Natural killer cell (primary cell): ENCODE measurements around the gene NMNAT3. TPM values are rescaled to one million over a fixed set of nuclear protein-coding genes. Genes with fewer than 3 reads are reported as not detected.

ENCODE experiments used
- ATAC-seq, 3 donors: fragments of 150-1000 bp in 2 of 3; fragments of 200-7000 bp in 1 of 3; cut with Tn5 transposase; 1 replicate in 1 of 3; 2 replicates in 2 of 3; pipeline ENCODE4 v1.10.0; 2021; ENCODE audit warnings: mild to moderate bottlenecking in 2 of 3, moderate library complexity in 2 of 3
- DNase-seq, 2 donors: peaks; one replicate each; pipeline versions ENCODE4 v3.0.0 to v3.0.0-alpha.2; 2013 to 2021; ENCODE audit warnings: mixed read lengths in 1 of 2
- H3K27ac ChIP-seq: one replicate; pipeline ENCODE4 v1.5.1; 2013; ENCODE audit warnings: mild to moderate bottlenecking, low read length
- H3K27me3 ChIP-seq: one replicate; pipeline ENCODE4 v1.6.1; 2013; ENCODE audit warnings: low read length; ENCODE audit not compliant: control insufficient read depth, insufficient read depth
- H3K36me3 ChIP-seq: one replicate; pipeline ENCODE4 v1.6.1; 2013; ENCODE audit warnings: low read length; ENCODE audit not compliant: control insufficient read depth, insufficient read depth
- H3K4me1 ChIP-seq: one replicate; pipeline ENCODE4 v1.6.1; 2013; ENCODE audit warnings: low read length; ENCODE audit not compliant: control insufficient read depth, insufficient read depth
- H3K4me3 ChIP-seq: one replicate; pipeline ENCODE4 v1.5.1; 2013; ENCODE audit warnings: low read length
- H3K9me3 ChIP-seq: one replicate; pipeline ENCODE4 v1.6.1; 2013; ENCODE audit warnings: low read length; ENCODE audit not compliant: control insufficient read depth, insufficient read depth
- H3K27ac Mint-ChIP-seq, 2 donors: one replicate each; pipeline ENCODE4 v1.8.0; 2022; ENCODE audit warnings: mild to moderate bottlenecking in 2 of 2, mixed read lengths in 2 of 2, moderate library complexity in 1 of 2
- H3K27me3 Mint-ChIP-seq, 2 donors: one replicate each; pipeline ENCODE4 v1.8.0; 2022; ENCODE audit warnings: low read depth in 2 of 2, mixed read lengths in 2 of 2
- H3K36me3 Mint-ChIP-seq: one replicate; pipeline ENCODE4 v1.8.0; 2022; ENCODE audit warnings: mixed read lengths
- H3K4me1 Mint-ChIP-seq, 2 donors: one replicate each; pipeline ENCODE4 v1.8.0; 2022; ENCODE audit warnings: mixed read lengths in 2 of 2
- H3K4me3 Mint-ChIP-seq: one replicate; pipeline ENCODE4 v1.8.0; 2022; ENCODE audit warnings: mild to moderate bottlenecking, moderate library complexity, mixed read lengths
- H3K9me3 Mint-ChIP-seq, 2 donors: one replicate each; pipeline ENCODE4 v1.8.0; 2022; ENCODE audit warnings: mixed read lengths in 2 of 2
- CTCF ChIP-seq: fragments of 200-600 bp; IDR thresholded peaks from one replicate; pipeline ENCODE4 v1.8.0; 2022; ENCODE audit warnings: antibody characterized with exemption
- WGBS: methylation state at CpG from one replicate; pipeline ENCODE4 v1.1.7; 2013; ENCODE audit warnings: missing lambda C conversion rate; ENCODE audit not compliant: insufficient coverage; 5-methylcytosine and 5-hydroxymethylcytosine counted together
- intact Hi-C: fragments of 100-400 bp; cut with micrococcal nuclease; formaldehyde crosslinking; loops from one replicate; pipeline ENCODE4 v1.14.2; 2022
- total RNA-seq, 4 donors: library from RNA; stranded (reverse); fragments of 120-200 nt in 1 of 4; gene quantifications; one replicate each; pipeline versions ENCODE4 v1.2.3 to v1.2.4, GENCODE V29; 2013 to 2022

Gene NMNAT3
- total RNA-seq, 3 donors from 2014 or later (not counting 1 experiment from before 2014, with no cell fraction given) = 1.6 to 3.7 (median 2.2) TPM

- no peaks in the 10 kb centered on the region for H3K9me3 Mint-ChIP-seq
- H3K9me3 ChIP-seq = no peaks in the 10 kb centered on the region
- ATAC-seq = no peak
- WGBS = 77% methylated on average over 15 of the region's 15 CpGs
- H3K27me3 ChIP-seq = no peaks in the 10 kb centered on the region
- H3K4me3 Mint-ChIP-seq = no peak overlapping the region
- H3K4me1 Mint-ChIP-seq = no peaks in the 10 kb centered on the region
- no peak overlapping the region for H3K4me3 ChIP-seq
- H3K36me3 Mint-ChIP-seq = no peaks in the 10 kb centered on the region
- no peak overlapping the region for H3K27ac ChIP-seq
- H3K27ac Mint-ChIP-seq = no peak overlapping the region
- no peak for TF ChIP-seq CTCF
- no peaks in the 10 kb centered on the region for H3K36me3 ChIP-seq
- intact Hi-C loops = no loop called here
- no peaks in the 10 kb centered on the region for H3K4me1 ChIP-seq
- DNase-seq = no peak
- H3K27me3 Mint-ChIP-seq = peaks cover 16 to 23% of the 10 kb centered on the region in 2 donors
These were observed 143.9 kb downstream of the NMNAT3 start for GRCh38 chr3:139533781-139534454.

- Mint-ChIP-seq H3K36me3 (no peaks in the 10 kb centered on the region), H3K27me3 (peaks cover 8 to 14% of the 10 kb centered on the region in 2 donors), H3K4me3 (no peak overlapping the region), H3K4me1 (no peaks in the 10 kb centered on the region), H3K27ac (no peak overlapping the region), H3K9me3 (no peaks in the 10 kb centered on the region)
- Histone ChIP-seq H3K27ac (no peak overlapping the region), H3K27me3 (no peaks in the 10 kb centered on the region), H3K36me3 (no peaks in the 10 kb centered on the region), H3K9me3 (no peaks in the 10 kb centered on the region), H3K4me1 (no peaks in the 10 kb centered on the region), H3K4me3 (no peak overlapping the region)
- ATAC-seq (no peak), DNase-seq (no peak)
- 91% methylated on average over 7 of the region's 7 CpGs for WGBS
- intact Hi-C loops = no loop called here
- no peak for TF ChIP-seq CTCF
These were observed 144.8 kb downstream of the NMNAT3 start for GRCh38 chr3:139532976-139533375.

- DNase-seq (no peak), ATAC-seq (no peak)
- Histone ChIP-seq H3K27me3 (no peaks in the 10 kb centered on the region), H3K9me3 (no peaks in the 10 kb centered on the region), H3K4me3 (no peak overlapping the region), H3K4me1 (no peaks in the 10 kb centered on the region), H3K27ac (no peak overlapping the region), H3K36me3 (no peaks in the 10 kb centered on the region)
- intact Hi-C loops = no loop called here
- Mint-ChIP-seq H3K27me3 (peaks cover 3 to 6% of the 10 kb centered on the region in 2 donors), H3K27ac (no peak overlapping the region), H3K4me1 (no peaks in the 10 kb centered on the region), H3K4me3 (no peak overlapping the region), H3K36me3 (no peaks in the 10 kb centered on the region), H3K9me3 (no peaks in the 10 kb centered on the region)
- WGBS = 80% methylated on average over 1 of the region's 2 CpGs
- TF ChIP-seq CTCF = no peak
These were observed 147.1 kb downstream of the NMNAT3 start for GRCh38 chr3:139530717-139531116.

- Mint-ChIP-seq H3K36me3 (no peaks in the 10 kb centered on the region), H3K4me1 (no peaks in the 10 kb centered on the region), H3K27me3 (peaks cover 3 to 6% of the 10 kb centered on the region in 2 donors), H3K27ac (no peak overlapping the region), H3K4me3 (no peak overlapping the region), H3K9me3 (no peaks in the 10 kb centered on the region)
- WGBS = 86% methylated on average over 4 of the region's 4 CpGs
- no peaks in the 10 kb centered on the region for H3K36me3 ChIP-seq
- no peaks in the 10 kb centered on the region for H3K27me3 ChIP-seq
- no peaks in the 10 kb centered on the region for H3K4me1 ChIP-seq
- DNase-seq (no peak), ATAC-seq (no peak)
- no peak overlapping the region for H3K4me3 ChIP-seq
- intact Hi-C loops = no loop called here
- TF ChIP-seq CTCF = no peak
- no peak overlapping the region for H3K27ac ChIP-seq
- H3K9me3 ChIP-seq = no peaks in the 10 kb centered on the region
These were observed 148.1 kb downstream of the NMNAT3 start for GRCh38 chr3:139529662-139530061.
